Measurements from ENCODE around the gene KIAA1217.

GRCh38 chr10:24358022-24358421 lies 149.1 kb downstream of the KIAA1217 start:
- TF ChIP-seq CTCF (IDR thresholded peaks at IDR 0.05), result no peak
- TF ChIP-seq CBFB (CRISPR knock-in tag; IDR thresholded peaks at IDR 0.05; ENCODE audit: low read depth), result no peak
- TF ChIP-seq ATF6 (CRISPR knock-in tag; IDR thresholded peaks at IDR 0.05), result no peak
- TF ChIP-seq NFYB (CRISPR knock-in tag; conservative IDR thresholded peaks at IDR 0.05; ENCODE audit: low read depth), result no peak
- TF ChIP-seq E2F4 (CRISPR knock-in tag; IDR thresholded peaks at IDR 0.05; ENCODE audit: borderline replicate concordance, low read depth), result no peak
- TF ChIP-seq USF1 (CRISPR knock-in tag; IDR thresholded peaks at IDR 0.05), result no peak
- TF ChIP-seq CREM (CRISPR knock-in tag; IDR thresholded peaks at IDR 0.05), result no peak
- TF ChIP-seq ZBTB21 (CRISPR knock-in tag; IDR thresholded peaks at IDR 0.05; ENCODE audit: borderline replicate concordance), result no peak
- no peak for TF ChIP-seq NFE2L1 (CRISPR knock-in tag; IDR thresholded peaks at IDR 0.05)
- TF ChIP-seq, protein P1, sequence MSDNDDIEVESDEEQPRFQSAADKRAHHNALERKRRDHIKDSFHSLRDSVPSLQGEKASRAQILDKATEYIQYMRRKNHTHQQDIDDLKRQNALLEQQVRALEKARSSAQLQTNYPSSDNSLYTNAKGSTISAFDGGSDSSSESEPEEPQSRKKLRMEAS (CRISPR knock-in tag; IDR thresholded peaks at IDR 0.05), result no peak
- no peak for TF ChIP-seq PRDM15 (CRISPR knock-in tag; IDR thresholded peaks at IDR 0.05)
- TF ChIP-seq ZNF263 (CRISPR knock-in tag; IDR thresholded peaks at IDR 0.05; ENCODE audit: low read depth), result no peak
- no peak for TF ChIP-seq MLX (CRISPR knock-in tag; IDR thresholded peaks at IDR 0.05)
